Medulla oblongata (tissue), 1 donor: ENCODE results near the gene NUP210.
A peak's percentile ranks its signal among the peaks of the same experiment; 100 is the strongest.

Experiments
- DNase-seq: peaks from one replicate; pipeline ENCODE4 v3.0.0-alpha.2; 2015; ENCODE audit errors: extremely low spot score

NUP210 gene

GRCh38 chr3:13289771-13290285 is 130.3 kb downstream of the NUP210 start:
- DNase-seq = no peak

GRCh38 chr3:13288732-13289718 is 131.1 kb downstream of the NUP210 start:
- no peak for DNase-seq

- no peak for DNase-seq
Measured at GRCh38 chr3:13287833-13288232, 132.3 kb downstream of the NUP210 start.

GRCh38 chr3:13286873-13287272 is 133.2 kb downstream of the NUP210 start:
- DNase-seq = no peak

- no peak for DNase-seq
Measured at GRCh38 chr3:13285007-13285567, 135.0 kb downstream of the NUP210 start.

GRCh38 chr3:13283877-13284264 is 136.3 kb downstream of the NUP210 start:
- no peak for DNase-seq

- DNase-seq = no peak
Measured at GRCh38 chr3:13282986-13283876, 136.9 kb downstream of the NUP210 start.

GRCh38 chr3:13282358-13282985 is 137.7 kb downstream of the NUP210 start:
- DNase-seq = no peak

GRCh38 chr3:13281507-13282357 is 138.4 kb downstream of the NUP210 start:
- DNase-seq = no peak

GRCh38 chr3:13280811-13281506 is 139.2 kb downstream of the NUP210 start:
- DNase-seq = no peak

- no peak for DNase-seq
Measured at GRCh38 chr3:13280122-13280790, 139.9 kb downstream of the NUP210 start.

GRCh38 chr3:13279532-13279910 is 140.6 kb downstream of the NUP210 start:
- no peak for DNase-seq

GRCh38 chr3:13278783-13279531 is 141.2 kb downstream of the NUP210 start:
- DNase-seq = no peak

- DNase-seq = no peak
Measured at GRCh38 chr3:13277860-13278531, 142.1 kb downstream of the NUP210 start.

GRCh38 chr3:13277196-13277813 is 142.8 kb downstream of the NUP210 start:
- peak; percentile 47 for DNase-seq

GRCh38 chr3:13276438-13277195 is 143.5 kb downstream of the NUP210 start:
- DNase-seq = peak; percentile 54
